ENCODE measurements around the gene SLC22A14. TPM values are rescaled to one million over a fixed set of nuclear protein-coding genes. Genes with fewer than 3 reads are reported as not detected.

Gene SLC22A14
- total RNA-seq, 1 donor from 2014 or later: not detected

- Mint-ChIP-seq H3K27ac (no peak overlapping the region), H3K9me3 (no peaks in the 10 kb centered on the region), H3K4me1 (ENCODE audit: unreplicated experiment) (no peaks in the 10 kb centered on the region), H3K27me3 (no peaks in the 10 kb centered on the region), H3K36me3 (peaks cover 33% of the 10 kb centered on the region), H3K4me3 (no peak overlapping the region)
- no peak for TF ChIP-seq CTCF (conservative IDR thresholded peaks at IDR 0.05)
- DNase-seq (ENCODE audit: extremely low spot score, unreplicated experiment): no peak
Measured at GRCh38 chr3:38255627-38256026, 26.5 kb upstream of the SLC22A14 start.

- Mint-ChIP-seq H3K27me3 (no peaks in the 10 kb centered on the region), H3K36me3 (peaks cover 27% of the 10 kb centered on the region), H3K4me3 (no peak overlapping the region), H3K4me1 (ENCODE audit: unreplicated experiment) (no peaks in the 10 kb centered on the region), H3K9me3 (no peaks in the 10 kb centered on the region), H3K27ac (no peak overlapping the region)
- TF ChIP-seq CTCF (conservative IDR thresholded peaks at IDR 0.05): no peak
- no peak for DNase-seq (ENCODE audit: extremely low spot score, unreplicated experiment)
Measured at GRCh38 chr3:38257583-38257982, 24.5 kb upstream of the SLC22A14 start.

GRCh38 chr3:38260474-38260873 lies 21.6 kb upstream of the SLC22A14 start:
- Mint-ChIP-seq H3K4me1 (ENCODE audit: unreplicated experiment) (peaks cover 5% of the 10 kb centered on the region), H3K27ac (no peak overlapping the region), H3K36me3 (peaks cover 10% of the 10 kb centered on the region), H3K4me3 (no peak overlapping the region), H3K9me3 (no peaks in the 10 kb centered on the region), H3K27me3 (no peaks in the 10 kb centered on the region)
- no peak for DNase-seq (ENCODE audit: extremely low spot score, unreplicated experiment)
- no peak for TF ChIP-seq CTCF (conservative IDR thresholded peaks at IDR 0.05)

- TF ChIP-seq CTCF (conservative IDR thresholded peaks at IDR 0.05): no peak
Measured at GRCh38 chr3:38264353-38264771, 17.7 kb upstream of the SLC22A14 start.

GRCh38 chr3:38264779-38265178 lies 17.3 kb upstream of the SLC22A14 start:
- no peak overlapping the region for H3K27ac Mint-ChIP-seq
- no peaks in the 10 kb centered on the region for H3K27me3 Mint-ChIP-seq
- no peak for TF ChIP-seq CTCF (conservative IDR thresholded peaks at IDR 0.05)
- H3K36me3 Mint-ChIP-seq: peaks cover 12% of the 10 kb centered on the region
- H3K9me3 Mint-ChIP-seq: no peaks in the 10 kb centered on the region
- H3K4me1 Mint-ChIP-seq (ENCODE audit: unreplicated experiment): peaks cover 5% of the 10 kb centered on the region
- DNase-seq (ENCODE audit: extremely low spot score, unreplicated experiment): no peak
- H3K4me3 Mint-ChIP-seq: no peak overlapping the region

More at GRCh38 chr3:38264353-38264771, 17.7 kb upstream of the SLC22A14 start:
- Mint-ChIP-seq H3K27ac (no peak overlapping the region), H3K9me3 (no peaks in the 10 kb centered on the region), H3K4me3 (no peak overlapping the region), H3K4me1 (ENCODE audit: unreplicated experiment) (peaks cover 5% of the 10 kb centered on the region), H3K36me3 (peaks cover 12% of the 10 kb centered on the region), H3K27me3 (no peaks in the 10 kb centered on the region)
- DNase-seq (ENCODE audit: extremely low spot score, unreplicated experiment): no peak

Data from type B pancreatic cell (in vitro differentiated cells).